Pancreas (tissue), 10 donors: ENCODE measurements around the gene ZEB2. TPM values are rescaled to one million over a fixed set of nuclear protein-coding genes. Genes with fewer than 3 reads are reported as not detected.

Source experiments
- ATAC-seq, 4 donors: fragments of 200-7000 bp; cut with Tn5 transposase; one replicate each; pipeline versions ENCODE4 v1.8.0 to v1.9.1; 2020; ENCODE audit warnings: mild to moderate bottlenecking in 4 of 4, moderate library complexity in 4 of 4
- DNase-seq, 6 donors: peaks; one replicate each; pipeline ENCODE4 v3.0.0-alpha.2; 2020
- FAIRE-seq: peaks from 2 replicates; lab custom pipeline; 2012; peaks lifted over from hg19 to GRCh38; lab: Jason Lieb, UNC
- H3K27ac ChIP-seq, 4 donors: fragments of 200-600 bp; sonication (generic); 1 replicate in 3 of 4; 2 replicates in 1 of 4; pipeline versions ENCODE4 v1.5.0 to v1.8.0; 2020
- H3K27me3 ChIP-seq, 4 donors: fragments of 200-600 bp; one replicate each; pipeline ENCODE4 v1.8.0; 2021
- H3K36me3 ChIP-seq, 3 donors: fragments of 200-600 bp; sonication (generic) in 1 of 3; one replicate each; pipeline versions ENCODE4 v1.5.0 to v1.8.0; 2020 to 2021
- H3K4me1 ChIP-seq, 3 donors: fragments of 200-600 bp; one replicate each; pipeline ENCODE4 v1.8.0; 2021
- H3K4me3 ChIP-seq, 4 donors: fragments of 200-600 bp; sonication (generic) in 2 of 4; one replicate each; pipeline versions ENCODE4 v1.5.0 to v1.8.0; 2020 to 2021
- H3K9me3 ChIP-seq, 4 donors: fragments of 200-600 bp; one replicate each; pipeline ENCODE4 v1.8.0; 2021
- CTCF ChIP-seq, 4 donors: fragments of 200-600 bp; sonication (generic) in 3 of 4; IDR thresholded peaks; one replicate each; pipeline versions ENCODE4 v1.5.0 to v1.8.0; 2021; ENCODE audit warnings: antibody characterized with exemption in 4 of 4
- WGBS, 2 donors: extraction: QIAGEN DNeasy Blood & Tissue Kit; methylation state at CpG; one replicate each; pipeline ENCODE4 v1.1.7; 2013; 5-methylcytosine and 5-hydroxymethylcytosine counted together
- intact Hi-C, 3 donors: fragments of 100-400 bp; cut with DNase I; formaldehyde crosslinking; loops; one replicate each; pipeline versions ENCODE4 v1.11.1 to v1.14.2; 2022
- polyA plus RNA-seq, 2 donors: library from polyadenylated mRNA; stranded (reverse); fragments of 200-250 nt; gene quantifications; one replicate each; pipeline ENCODE4 v1.2.3, GENCODE V29; 2013
- total RNA-seq, 6 donors: library from RNA; stranded (reverse); fragmentation: NEBNext Ultra II Directional in 4 of 6; extraction: Animal tissue kit (Norgen Biotek cat#: 25700) in 4 of 6; gene quantifications; one replicate each; pipeline versions ENCODE4 v1.2.1 to v1.2.4, GENCODE V29; 2021 to 2023
- donor health status: healthy with polysubstance abuse.
- donor health status: DM: no; HTN: no; CAD: no; lungs with moderate emphysema.
- donor health status: DM: no; HTN: no; CAD: no.
- donor health status: control.
- donor health status: control.
- donor health status: Bipolar disorder and iron deficiency.
- donor health status: DM: yes; HTN: yes; CAD: no.
- donor health status: DM: no; HTN: no; CAD: no.
- donor health status: DM: no; HTN: no; CAD: no.
- donor health status: DM: yes; HTN: yes; CAD: no.

The ZEB2 gene
- total and polyA plus RNA-seq, 8 donors = 3.8 to 38.6 (median 5.7) TPM

GRCh38 chr2:144354953-144355352 lies 165.0 kb downstream of the ZEB2 start:
- Histone ChIP-seq H3K4me3 (no peak overlapping the region), H3K27me3 (no peaks in the 10 kb centered on the region), H3K9me3 (no peaks in the 10 kb centered on the region), H3K4me1 (no peaks in the 10 kb centered on the region), H3K27ac (no peak overlapping the region), H3K36me3 (no peaks in the 10 kb centered on the region)
- no peak for TF ChIP-seq CTCF (IDR thresholded peaks at IDR 0.05)
- ATAC-seq = no peak
- intact Hi-C loops = no loop called here
- no peak for FAIRE-seq
- no peak for DNase-seq
- WGBS, 2 donors = 51 to 58% methylated on average over 3 of the region's 3 CpGs

GRCh38 chr2:144351687-144352086 lies 168.2 kb downstream of the ZEB2 start:
- Histone ChIP-seq H3K27ac (no peak overlapping the region), H3K36me3 (no peaks in the 10 kb centered on the region), H3K27me3 (no peaks in the 10 kb centered on the region), H3K9me3 (no peaks in the 10 kb centered on the region), H3K4me3 (no peak overlapping the region), H3K4me1 (no peaks in the 10 kb centered on the region)
- intact Hi-C loops = no loop called here
- DNase-seq (no peak), FAIRE-seq (no peak), ATAC-seq (no peak)
- no peak for TF ChIP-seq CTCF (IDR thresholded peaks at IDR 0.05)
- WGBS, 2 donors = 78 to 86% methylated on average over 5 of the region's 5 CpGs

GRCh38 chr2:144350151-144350802 lies 169.6 kb downstream of the ZEB2 start:
- no peak for FAIRE-seq
- H3K27ac ChIP-seq = no peak overlapping the region

GRCh38 chr2:144349674-144350073 lies 170.2 kb downstream of the ZEB2 start:
- WGBS, 2 donors = 81% methylated on average over 3 of the region's 3 CpGs
- Histone ChIP-seq H3K9me3 (no peaks in the 10 kb centered on the region), H3K4me3 (no peak overlapping the region), H3K27me3 (no peaks in the 10 kb centered on the region), H3K27ac (no peak overlapping the region), H3K4me1 (no peaks in the 10 kb centered on the region), H3K36me3 (no peaks in the 10 kb centered on the region)
- ATAC-seq (no peak), FAIRE-seq (no peak), DNase-seq (no peak)
- no peak for TF ChIP-seq CTCF (IDR thresholded peaks at IDR 0.05)
- intact Hi-C loops = no loop called here

More at GRCh38 chr2:144350151-144350802, 169.6 kb downstream of the ZEB2 start:
- 63 to 68% methylated on average over 7 of the region's 7 CpGs for WGBS, 2 donors
- TF ChIP-seq CTCF (IDR thresholded peaks at IDR 0.05) = no peak
- H3K4me3 ChIP-seq = no peak overlapping the region
- no peaks in the 10 kb centered on the region for H3K9me3 ChIP-seq
- intact Hi-C loops = no loop called here
- no peaks in the 10 kb centered on the region for H3K4me1 ChIP-seq
- ATAC-seq = no peak
- no peak for DNase-seq
- H3K36me3 ChIP-seq = no peaks in the 10 kb centered on the region
- H3K27me3 ChIP-seq = no peaks in the 10 kb centered on the region

GRCh38 chr2:144348846-144349245 lies 171.1 kb downstream of the ZEB2 start:
- no peaks in the 10 kb centered on the region for H3K36me3 ChIP-seq
- TF ChIP-seq CTCF (IDR thresholded peaks at IDR 0.05) = no peak
- DNase-seq = no peak
- 74 to 79% methylated on average over 2 of the region's 2 CpGs for WGBS, 2 donors
- no peaks in the 10 kb centered on the region for H3K4me1 ChIP-seq
- no peak for FAIRE-seq
- no peaks in the 10 kb centered on the region for H3K27me3 ChIP-seq
- H3K9me3 ChIP-seq = no peaks in the 10 kb centered on the region
- H3K27ac ChIP-seq = no peak overlapping the region
- ATAC-seq = no peak
- intact Hi-C loops = no loop called here
- H3K4me3 ChIP-seq = no peak overlapping the region
